Measurements from ENCODE around the gene UNC119B. TPM values are rescaled to one million over a fixed set of nuclear protein-coding genes. Genes with fewer than 3 reads are reported as not detected.
"Not testable (repeated sequence)": the region's sequence is repeated elsewhere in the genome, so short reads cannot be mapped to it uniquely, and the experiment has no call there.

The UNC119B gene
- 15.5 TPM for total RNA-seq

GRCh38 chr12:120710031-120710804, at the start of gene UNC119B:
Gene UNC119B, plus strand, starts transcription at chr12:120710458. Its CDS starts 17 bp downstream, at chr12:120710475.
- peak; percentile 23 for DNase-seq

GRCh38 chr12:120661432-120661831, 48.8 kb upstream of the UNC119B start:
- no peak for DNase-seq

- DNase-seq: no peak
Measured at GRCh38 chr12:120662879-120663278, 47.4 kb upstream of the UNC119B start.

GRCh38 chr12:120663741-120664140, 46.5 kb upstream of the UNC119B start:
- DNase-seq: no peak

- no peak for DNase-seq
Measured at GRCh38 chr12:120666571-120667390, 43.5 kb upstream of the UNC119B start.

GRCh38 chr12:120668091-120668867, 42.0 kb upstream of the UNC119B start:
- DNase-seq: no peak

GRCh38 chr12:120668868-120669840, 41.1 kb upstream of the UNC119B start:
- no peak for DNase-seq

GRCh38 chr12:120670237-120670636, 40.0 kb upstream of the UNC119B start:
- not testable (repeated sequence) for DNase-seq

GRCh38 chr12:120670667-120671066, 39.6 kb upstream of the UNC119B start:
- no peak for DNase-seq

GRCh38 chr12:120674097-120674636, 36.1 kb upstream of the UNC119B start:
- DNase-seq: no peak

GRCh38 chr12:120677765-120678473, 32.3 kb upstream of the UNC119B start:
- DNase-seq: no peak

GRCh38 chr12:120678572-120678971, 31.7 kb upstream of the UNC119B start:
- DNase-seq: no peak

- DNase-seq: no peak
Measured at GRCh38 chr12:120680165-120680738, 30.0 kb upstream of the UNC119B start.

GRCh38 chr12:120684523-120684932, 25.7 kb upstream of the UNC119B start:
- DNase-seq: no peak

GRCh38 chr12:120685522-120685921, 24.7 kb upstream of the UNC119B start:
- DNase-seq: no peak

GRCh38 chr12:120686151-120686689, 24.0 kb upstream of the UNC119B start:
- peak; percentile 97 for DNase-seq

- DNase-seq: peak; percentile 97
Measured at GRCh38 chr12:120686690-120687577, 23.3 kb upstream of the UNC119B start, which contains the start of gene MLEC. Gene MLEC, plus strand, starts transcription at chr12:120687149. Its CDS starts 148 bp downstream, at chr12:120687297.

- no peak for DNase-seq
Measured at GRCh38 chr12:120687578-120688289, 22.5 kb upstream of the UNC119B start.
